ENCODE data around the gene FBXW11.
"Not testable (repeated sequence)": the region's sequence is repeated elsewhere in the genome, so short reads cannot be mapped to it uniquely, and the experiment has no call there.

Gene FBXW11

GRCh38 chr5:171986772-171987171 is 19.7 kb downstream of the FBXW11 start:
- peaks cover 34% of the 10 kb centered on the region for H3K4me1 ChIP-seq (ENCODE audit: insufficient read depth, low read length)
- H3K9ac ChIP-seq (ENCODE audit: low read depth, low read length): no peak overlapping the region
- H3K9me3 ChIP-seq (ENCODE audit: control insufficient read depth, insufficient read depth, low read length): no peaks in the 10 kb centered on the region
- no peaks in the 10 kb centered on the region; the same call in 1 of the 2 replicates for H3K36me3 ChIP-seq (ENCODE audit: insufficient read depth, low read length)

DNA sequence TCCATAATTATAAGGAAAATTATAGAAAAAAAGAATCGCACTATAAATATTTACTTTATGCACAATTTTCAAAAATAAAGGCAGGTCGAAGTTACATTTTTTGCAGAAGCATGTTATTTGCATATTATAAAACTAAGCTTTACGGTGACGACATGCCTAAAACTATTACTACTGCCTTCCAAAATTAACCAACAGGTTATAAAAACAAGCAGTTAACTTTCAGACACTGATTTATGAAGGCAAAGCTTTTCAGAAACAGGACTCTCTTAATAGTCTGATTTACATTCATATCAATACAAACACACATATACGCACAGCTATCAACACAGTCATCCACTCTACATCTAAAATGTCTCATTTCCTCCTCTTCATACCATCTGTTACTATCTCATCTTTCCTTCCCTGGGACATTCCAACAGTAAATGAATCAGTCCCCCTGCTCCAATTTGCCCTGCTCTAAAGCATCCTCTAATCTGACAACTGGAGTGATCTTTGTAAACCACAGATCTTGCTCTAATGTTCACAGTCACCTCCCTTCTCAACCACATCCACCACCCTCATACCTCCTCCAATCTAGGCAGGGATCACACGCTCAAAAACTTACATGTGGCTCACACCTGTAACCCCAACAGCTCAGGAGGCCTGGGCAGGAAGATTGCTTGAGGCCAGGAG is 21.6 kb downstream of the FBXW11 start:
- Histone ChIP-seq H3K9me3 (ENCODE audit: control insufficient read depth, insufficient read depth, low read length) (no peaks in the 10 kb centered on the region), H3K4me1 (ENCODE audit: insufficient read depth, low read length) (peaks cover 48% of the 10 kb centered on the region), H3K9ac (ENCODE audit: low read depth, low read length) (no peak overlapping the region), H3K36me3 (ENCODE audit: insufficient read depth, low read length) (no peaks in the 10 kb centered on the region; the same call in 1 of the 2 replicates)

GRCh38 chr5:171981847-171982246 is 24.6 kb downstream of the FBXW11 start:
- H3K9ac ChIP-seq (ENCODE audit: low read depth, low read length): no peak overlapping the region
- H3K9me3 ChIP-seq (ENCODE audit: control insufficient read depth, insufficient read depth, low read length): peaks cover 14% of the 10 kb centered on the region
- no peaks in the 10 kb centered on the region; the same call in 1 of the 2 replicates for H3K36me3 ChIP-seq (ENCODE audit: insufficient read depth, low read length)
- peaks cover 43% of the 10 kb centered on the region for H3K4me1 ChIP-seq (ENCODE audit: insufficient read depth, low read length)

- Histone ChIP-seq H3K4me1 (ENCODE audit: insufficient read depth, low read length) (peaks cover 48% of the 10 kb centered on the region), H3K9ac (ENCODE audit: low read depth, low read length) (no peak overlapping the region)
Measured at GRCh38 chr5:171980792-171981191, 25.6 kb downstream of the FBXW11 start.

DNA sequence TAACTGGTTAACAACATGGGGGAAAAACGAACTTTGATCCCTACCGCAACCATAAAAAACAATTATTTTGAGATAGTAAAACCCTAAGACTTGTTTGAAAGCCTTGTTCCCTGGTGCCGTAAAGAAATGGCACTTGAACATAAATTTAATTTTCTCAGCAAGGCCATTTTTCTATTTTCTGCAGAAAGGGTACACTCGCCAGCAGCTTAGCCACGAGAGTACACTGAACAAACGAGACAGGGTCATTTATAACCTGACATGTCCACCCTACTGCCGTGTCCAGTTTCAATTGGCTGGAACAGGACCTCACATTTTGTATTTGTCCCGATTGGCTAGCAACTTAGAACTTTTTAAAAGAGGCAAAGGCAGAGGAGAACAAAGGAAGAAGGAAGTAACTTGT is 26.8 kb downstream of the FBXW11 start:
- peaks cover 14% of the 10 kb centered on the region for H3K9me3 ChIP-seq (ENCODE audit: control insufficient read depth, insufficient read depth, low read length)
- H3K36me3 ChIP-seq (ENCODE audit: insufficient read depth, low read length): no peaks in the 10 kb centered on the region; the same call in 1 of the 2 replicates
- peaks cover 50% of the 10 kb centered on the region for H3K4me1 ChIP-seq (ENCODE audit: insufficient read depth, low read length)
- no peak overlapping the region for H3K9ac ChIP-seq (ENCODE audit: low read depth, low read length)

More at GRCh38 chr5:171980792-171981191, 25.6 kb downstream of the FBXW11 start:
- Histone ChIP-seq H3K9me3 (ENCODE audit: control insufficient read depth, insufficient read depth, low read length) (peaks cover 14% of the 10 kb centered on the region), H3K36me3 (ENCODE audit: insufficient read depth, low read length) (no peaks in the 10 kb centered on the region; the same call in 1 of the 2 replicates)

- H3K9ac ChIP-seq (ENCODE audit: low read depth, low read length): no peak overlapping the region
- H3K4me1 ChIP-seq (ENCODE audit: insufficient read depth, low read length): peaks cover 42% of the 10 kb centered on the region
- H3K36me3 ChIP-seq (ENCODE audit: insufficient read depth, low read length): no peaks in the 10 kb centered on the region; the same call in 1 of the 2 replicates
- H3K9me3 ChIP-seq (ENCODE audit: control insufficient read depth, insufficient read depth, low read length): peaks cover 14% of the 10 kb centered on the region
Measured at GRCh38 chr5:171978519-171978918, 27.9 kb downstream of the FBXW11 start.

DNA sequence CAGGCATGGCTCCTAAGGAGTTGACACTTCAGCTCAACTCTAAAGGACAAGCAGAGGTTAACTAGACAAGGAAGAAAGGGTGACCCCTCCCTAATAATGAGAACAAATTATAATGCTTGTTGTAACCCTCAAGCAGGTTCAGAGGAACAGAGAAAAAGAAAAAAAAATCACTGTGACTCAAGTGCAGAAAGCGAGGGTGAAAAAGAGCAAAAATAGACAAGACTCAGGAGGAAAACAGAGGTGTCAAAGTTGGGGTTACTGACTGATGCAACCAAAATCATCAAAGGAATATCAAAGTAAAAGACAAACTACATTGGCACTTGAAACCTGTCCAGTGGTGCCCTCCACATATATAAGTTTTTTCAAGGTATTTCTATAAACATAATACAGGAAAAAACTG is 28.4 kb downstream of the FBXW11 start:
- Histone ChIP-seq H3K4me1 (ENCODE audit: insufficient read depth, low read length) (peaks cover 39% of the 10 kb centered on the region), H3K9me3 (ENCODE audit: control insufficient read depth, insufficient read depth, low read length) (peaks cover 14% of the 10 kb centered on the region), H3K9ac (ENCODE audit: low read depth, low read length) (no peak overlapping the region), H3K36me3 (ENCODE audit: insufficient read depth, low read length) (no peaks in the 10 kb centered on the region; the same call in 1 of the 2 replicates)

DNA sequence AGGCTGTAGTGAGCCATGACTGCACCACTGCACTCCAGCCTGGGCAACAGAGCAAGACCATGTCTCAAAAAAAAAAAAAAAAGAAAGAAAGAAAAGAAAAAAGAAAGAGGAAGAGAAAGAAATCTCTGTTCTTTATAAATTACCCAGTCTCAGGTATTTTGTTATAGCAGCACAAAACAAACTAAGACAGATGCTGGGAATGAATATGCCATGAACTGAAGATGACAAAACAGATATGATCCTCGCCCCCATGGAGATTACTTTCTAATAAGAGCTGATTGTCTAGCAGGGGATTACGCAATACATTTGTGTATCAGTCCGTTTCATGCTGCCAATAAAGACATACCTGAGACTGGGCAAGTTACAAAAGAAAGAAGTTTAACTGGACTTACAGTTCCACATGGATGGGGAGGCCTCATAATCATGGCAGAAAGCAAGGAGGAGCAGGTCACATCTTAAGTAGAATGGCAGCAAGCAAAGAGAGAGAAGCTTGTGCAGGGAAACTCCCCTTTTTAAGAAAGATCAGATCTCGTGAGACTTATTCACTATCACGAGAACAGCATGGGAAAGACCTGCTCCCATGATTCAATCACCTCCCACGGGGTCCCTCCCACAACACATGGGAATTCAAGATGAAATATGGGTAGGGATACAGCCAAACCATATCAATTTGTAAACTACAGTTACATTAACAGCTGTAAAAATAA is 29.0 kb downstream of the FBXW11 start:
- H3K9ac ChIP-seq (ENCODE audit: low read depth, low read length); H3K36me3 ChIP-seq (ENCODE audit: insufficient read depth, low read length): not testable (repeated sequence)
- H3K9me3 ChIP-seq (ENCODE audit: control insufficient read depth, insufficient read depth, low read length): peaks cover 14% of the 10 kb centered on the region
- H3K4me1 ChIP-seq (ENCODE audit: insufficient read depth, low read length): peaks cover 33% of the 10 kb centered on the region

DNA sequence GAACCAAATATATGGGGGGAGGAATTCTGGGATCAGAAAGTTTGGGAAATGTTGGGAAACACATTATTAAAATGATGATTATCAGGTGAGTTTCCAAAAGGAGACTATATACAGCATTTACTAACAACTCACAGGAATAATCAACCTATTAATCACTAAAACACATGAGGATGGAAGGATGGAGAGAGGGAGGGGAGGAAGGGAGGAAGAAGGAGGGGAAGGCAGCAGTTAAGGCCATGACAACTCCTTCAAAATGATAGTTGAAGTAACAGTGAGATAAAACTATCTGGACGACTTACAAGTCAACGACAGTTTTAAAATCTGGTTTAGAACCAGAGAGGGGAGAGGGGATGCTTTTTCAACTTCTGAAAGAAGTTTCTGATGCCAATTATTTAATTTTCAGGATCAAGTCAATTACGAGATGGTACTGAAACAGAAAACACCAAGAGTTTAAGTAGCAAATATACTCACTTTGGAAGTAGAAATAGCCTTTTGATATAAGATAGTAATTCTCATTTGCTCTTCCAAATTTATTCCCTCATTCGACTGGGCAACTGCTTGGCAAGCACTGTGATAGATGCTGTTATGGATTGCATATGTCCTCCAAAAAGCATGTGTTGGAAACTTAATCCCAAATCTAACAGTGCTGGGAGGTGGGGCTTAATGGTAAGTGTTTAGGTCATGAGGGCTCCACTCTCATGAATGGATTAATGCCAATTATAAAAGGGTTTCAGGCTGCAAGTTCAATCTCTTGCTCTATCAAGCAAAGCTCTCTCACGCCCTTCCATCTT is 30.4 kb downstream of the FBXW11 start:
- H3K9me3 ChIP-seq (ENCODE audit: control insufficient read depth, insufficient read depth, low read length): peaks cover 14% of the 10 kb centered on the region
- H3K36me3 ChIP-seq (ENCODE audit: insufficient read depth, low read length): no peaks in the 10 kb centered on the region
- no peak overlapping the region for H3K9ac ChIP-seq (ENCODE audit: low read depth, low read length)
- peaks cover 21% of the 10 kb centered on the region for H3K4me1 ChIP-seq (ENCODE audit: insufficient read depth, low read length)

DNA sequence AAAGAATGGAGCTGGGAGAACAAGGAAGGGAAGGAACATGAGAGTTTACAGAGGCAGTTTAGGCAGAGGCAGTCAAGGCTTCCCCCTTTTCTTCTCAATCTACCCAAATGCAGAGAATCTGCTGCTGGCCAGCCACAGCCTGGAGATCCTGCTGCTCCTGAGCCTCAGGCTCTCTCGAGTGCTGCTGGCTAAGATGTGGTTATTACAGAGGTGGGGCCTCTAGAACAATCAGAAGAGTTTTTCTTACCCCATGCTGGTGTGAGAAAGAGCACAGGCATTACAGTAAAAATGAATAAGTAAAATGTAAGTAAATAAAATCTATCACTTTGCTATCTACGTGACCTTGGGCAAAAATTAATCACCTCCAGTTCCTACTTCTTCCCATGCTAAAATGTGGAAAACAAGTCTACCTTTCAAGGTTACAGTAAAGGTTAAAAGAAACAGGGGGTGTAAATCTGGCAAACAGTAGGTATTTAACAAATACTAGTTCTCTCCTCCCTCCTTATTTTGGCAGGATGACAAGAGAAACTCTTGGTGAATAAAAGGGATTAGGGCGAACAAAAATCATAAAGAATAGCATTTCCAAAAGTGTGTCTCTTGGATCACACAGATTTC is 31.1 kb downstream of the FBXW11 start:
- Histone ChIP-seq H3K9ac (ENCODE audit: low read depth, low read length) (no peak overlapping the region), H3K4me1 (ENCODE audit: insufficient read depth, low read length) (peaks cover 17% of the 10 kb centered on the region), H3K36me3 (ENCODE audit: insufficient read depth, low read length) (no peaks in the 10 kb centered on the region; the same call in 1 of the 2 replicates), H3K9me3 (ENCODE audit: control insufficient read depth, insufficient read depth, low read length) (peaks cover 14% of the 10 kb centered on the region)

GRCh38 chr5:171970826-171971225 is 35.6 kb downstream of the FBXW11 start:
- H3K9me3 ChIP-seq (ENCODE audit: control insufficient read depth, insufficient read depth, low read length): no peaks in the 10 kb centered on the region
- peaks cover 4% of the 10 kb centered on the region for H3K36me3 ChIP-seq (ENCODE audit: insufficient read depth, low read length)
- H3K4me1 ChIP-seq (ENCODE audit: insufficient read depth, low read length): peaks cover 21% of the 10 kb centered on the region
- H3K9ac ChIP-seq (ENCODE audit: low read depth, low read length): no peak overlapping the region

GRCh38 chr5:171969288-171969880 is 37.1 kb downstream of the FBXW11 start:
- Histone ChIP-seq H3K9ac (ENCODE audit: low read depth, low read length) (no peak overlapping the region), H3K4me1 (ENCODE audit: insufficient read depth, low read length) (peaks cover 16% of the 10 kb centered on the region), H3K36me3 (ENCODE audit: insufficient read depth, low read length) (peaks cover 4% of the 10 kb centered on the region), H3K9me3 (ENCODE audit: control insufficient read depth, insufficient read depth, low read length) (no peaks in the 10 kb centered on the region)

GRCh38 chr5:171968531-171968930 is 37.9 kb downstream of the FBXW11 start:
- Histone ChIP-seq H3K9ac (ENCODE audit: low read depth, low read length) (no peak overlapping the region), H3K4me1 (ENCODE audit: insufficient read depth, low read length) (peaks cover 21% of the 10 kb centered on the region), H3K9me3 (ENCODE audit: control insufficient read depth, insufficient read depth, low read length) (no peaks in the 10 kb centered on the region), H3K36me3 (ENCODE audit: insufficient read depth, low read length) (peaks cover 4% of the 10 kb centered on the region)

GRCh38 chr5:171966964-171967363 is 39.5 kb downstream of the FBXW11 start:
- no peaks in the 10 kb centered on the region for H3K9me3 ChIP-seq (ENCODE audit: control insufficient read depth, insufficient read depth, low read length)
- H3K36me3 ChIP-seq (ENCODE audit: insufficient read depth, low read length): peaks cover 4% of the 10 kb centered on the region
- H3K9ac ChIP-seq (ENCODE audit: low read depth, low read length): no peak overlapping the region

More at GRCh38 chr5:171966964-171967363, 39.5 kb downstream of the FBXW11 start:
- H3K4me1 ChIP-seq (ENCODE audit: insufficient read depth, low read length): peaks cover 25% of the 10 kb centered on the region

All from ES-I3 (cell line).